T47D (cell line): ENCODE measurements around the gene ORM1.
"Not testable (repeated sequence)": the region's sequence is repeated elsewhere in the genome, so short reads cannot be mapped to it uniquely, and the experiment has no call there.

ENCODE experiments used
- DNase-seq, 2 experiments: peaks; one replicate each; pipeline versions ENCODE4 v3.0.0 to v3.0.0-alpha.2; 2011 to 2012; ENCODE audit warnings: low read depth in 1 of 2, low spot score in 1 of 2
- JUND ChIP-seq: IDR thresholded peaks from 2 replicates; pipeline ENCODE4 v1.6.1; 2012; ENCODE audit warnings: low read depth
- in situ Hi-C: cut with HindIII; loops from 2 replicates; pipeline ENCODE4 v1.10.0; 2016; ENCODE audit warnings: low sequenced_read_pairs, low pct_unique_long_range_greater_than_20kb

Gene ORM1

DNA sequence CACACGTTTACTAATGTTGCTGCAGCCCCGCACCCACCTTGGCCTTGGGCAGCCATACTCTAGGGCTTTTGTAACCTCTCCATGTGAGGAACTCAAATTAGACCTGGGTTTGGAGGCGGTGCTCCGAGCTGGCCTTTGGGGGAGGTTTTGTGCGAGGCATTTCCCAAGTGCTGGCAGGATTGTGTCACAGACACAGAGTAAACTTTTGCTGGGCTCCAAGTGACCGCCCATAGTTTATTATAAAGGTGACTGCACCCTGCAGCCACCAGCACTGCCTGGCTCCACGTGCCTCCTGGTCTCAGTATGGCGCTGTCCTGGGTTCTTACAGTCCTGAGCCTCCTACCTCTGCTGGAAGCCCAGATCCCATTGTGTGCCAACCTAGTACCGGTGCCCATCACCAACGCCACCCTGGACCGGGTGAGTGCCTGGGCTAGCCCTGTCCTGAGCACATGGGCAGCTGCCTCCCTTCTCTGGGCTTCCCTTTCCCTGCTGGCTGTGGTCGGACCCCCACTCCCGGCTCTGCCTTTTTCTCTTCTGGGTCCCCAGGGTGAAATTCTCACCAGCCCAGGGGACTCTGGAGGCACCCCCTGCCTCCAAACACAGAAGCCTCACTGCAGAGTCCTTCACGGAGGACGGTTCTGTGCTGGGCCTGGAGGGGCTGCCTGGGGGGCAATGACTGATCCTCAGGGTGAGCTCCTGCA, at the start of gene ORM1:
Gene ORM1, plus strand, starts transcription at position 268 of the 701 bp plus-strand sequence. Its CDS starts 36 bp downstream, at position 304.
- in situ Hi-C loops, DNase-seq: not testable (repeated sequence)

DNA sequence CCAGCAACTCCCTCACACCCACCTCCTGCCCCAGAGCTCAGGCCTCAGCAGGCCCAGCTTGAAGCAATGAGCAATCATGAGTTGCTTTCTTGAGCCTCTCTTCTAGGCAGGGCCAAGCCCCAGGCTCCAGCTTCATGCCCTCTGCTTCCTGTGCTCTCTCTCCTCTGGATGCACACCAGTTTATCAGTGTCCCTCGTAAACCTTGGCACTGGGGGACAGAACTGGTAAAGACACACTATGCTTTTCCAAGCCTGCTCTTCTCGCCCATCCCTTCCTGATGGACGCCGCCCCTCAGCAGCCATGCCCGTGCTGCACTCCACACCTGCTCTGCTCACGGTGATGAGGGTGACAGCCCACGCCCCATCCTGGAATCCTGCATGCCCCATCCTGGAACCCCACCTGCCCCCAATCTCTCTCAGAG, 49.4 kb upstream of the ORM1 start:
- in situ Hi-C loops, result no loop called here
- DNase-seq, result no peak
- TF ChIP-seq JUND, result no peak

GRCh38 chr9:114274217-114274616, 48.7 kb upstream of the ORM1 start:
- in situ Hi-C loops, result no loop called here
- DNase-seq, result no peak
- no peak for TF ChIP-seq JUND

GRCh38 chr9:114275246-114276004, 47.5 kb upstream of the ORM1 start:
- DNase-seq, result no peak
- in situ Hi-C loops, result no loop called here

DNA sequence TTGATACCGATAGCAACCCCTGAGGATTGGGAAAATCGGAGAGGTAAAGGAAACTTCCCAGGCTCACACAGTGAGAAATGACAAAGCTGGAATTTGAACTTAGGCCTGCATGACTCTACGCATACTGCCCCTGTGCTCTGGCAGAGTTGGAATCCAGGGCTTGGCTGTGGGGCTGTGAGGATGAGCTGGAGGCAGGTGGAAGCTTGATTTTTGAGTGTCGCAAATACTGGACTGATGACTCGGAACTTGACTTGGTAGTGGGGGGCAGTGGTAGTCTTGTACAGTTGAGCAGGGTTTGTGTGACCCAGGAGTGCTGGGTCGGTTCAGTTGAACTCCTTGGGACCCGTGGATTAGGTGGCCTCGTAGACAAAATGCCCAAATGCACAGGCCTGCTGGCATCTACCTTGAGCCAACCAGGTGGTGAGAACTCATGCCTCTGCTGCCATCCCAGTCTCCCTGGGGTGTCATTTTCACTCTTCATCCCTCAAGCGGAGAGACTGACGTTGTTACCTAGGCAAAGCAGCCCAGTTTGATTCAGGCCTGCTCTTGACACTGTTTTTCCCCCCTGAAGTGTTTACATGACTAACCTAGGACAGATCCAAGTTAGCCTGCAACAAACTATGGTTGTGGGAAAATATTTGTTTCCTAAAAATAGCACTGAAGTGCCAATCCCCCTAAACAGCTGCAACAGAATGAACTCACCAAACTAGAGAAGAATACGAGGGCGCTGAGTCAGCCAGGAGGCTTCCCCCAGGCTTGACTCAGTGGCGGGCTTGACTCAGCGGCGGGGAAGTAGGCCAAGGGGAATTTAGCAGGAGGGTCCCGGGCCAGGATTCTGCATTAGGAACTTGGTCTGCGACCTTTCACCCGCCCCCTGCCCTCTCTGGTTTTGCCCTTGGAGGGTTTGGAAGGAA, 45.7 kb upstream of the ORM1 start:
- no peak for TF ChIP-seq JUND
- no peak for DNase-seq
- in situ Hi-C loops, result no loop called here

More at GRCh38 chr9:114275246-114276004, 47.5 kb upstream of the ORM1 start:
- no peak for TF ChIP-seq JUND

DNA sequence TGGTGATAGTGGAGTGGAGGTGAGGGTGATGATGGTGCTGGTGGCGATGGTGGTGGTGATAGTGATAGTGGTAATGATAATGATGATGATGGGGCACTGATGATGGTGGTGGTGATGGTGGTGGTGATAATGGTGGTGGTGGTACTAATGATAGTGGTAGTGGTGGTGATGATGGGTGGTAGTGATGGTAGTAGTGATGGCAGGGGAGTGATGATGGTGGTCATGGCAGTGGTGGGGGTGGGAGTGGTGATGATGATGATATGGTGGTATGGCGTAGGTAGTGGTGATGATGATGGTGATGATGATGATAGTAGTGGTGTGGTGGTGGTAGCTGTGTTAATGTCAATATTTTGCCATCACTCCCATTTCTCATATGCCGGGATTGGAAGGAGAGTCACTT, 44.5 kb upstream of the ORM1 start:
- in situ Hi-C loops, result no loop called here
- no peak for TF ChIP-seq JUND
- DNase-seq, result no peak

DNA sequence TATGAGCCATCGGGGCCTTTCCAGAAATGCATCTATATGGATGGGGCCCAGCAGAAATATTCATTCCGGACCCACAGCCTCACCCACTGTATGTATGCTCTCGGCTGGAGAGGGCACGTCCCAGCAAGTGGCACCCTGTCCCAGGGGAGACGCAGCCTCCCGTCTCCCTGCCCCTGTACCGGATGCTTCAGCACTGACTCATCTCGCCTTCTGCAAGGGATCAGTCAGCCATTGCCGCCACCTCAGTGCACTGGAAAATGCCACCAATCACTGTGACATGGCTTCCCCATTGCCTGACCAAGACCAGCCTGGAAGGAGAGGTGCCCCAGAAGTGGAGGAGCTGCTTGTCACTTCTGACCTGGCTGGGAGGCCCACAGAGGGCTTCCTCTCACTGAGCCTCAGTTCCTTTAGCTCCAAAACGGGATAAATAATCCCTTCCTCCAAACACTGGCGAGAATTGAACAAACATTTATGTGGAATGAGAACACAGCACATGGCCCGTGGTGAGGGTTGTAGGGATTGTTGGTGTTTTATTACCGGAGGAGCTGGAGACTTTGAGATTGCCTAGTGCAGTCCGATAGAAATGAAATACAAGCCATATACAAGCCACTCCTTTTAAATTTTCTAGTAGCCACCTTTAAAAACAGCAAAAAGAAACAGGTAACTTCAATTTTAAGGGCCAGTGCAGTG, 43.9 kb upstream of the ORM1 start:
- no peak for TF ChIP-seq JUND
- no peak for DNase-seq
- in situ Hi-C loops, result no loop called here

- in situ Hi-C loops, result no loop called here
- no peak for DNase-seq
- TF ChIP-seq JUND, result no peak
Observed at GRCh38 chr9:114279693-114280092, 43.2 kb upstream of the ORM1 start.

DNA sequence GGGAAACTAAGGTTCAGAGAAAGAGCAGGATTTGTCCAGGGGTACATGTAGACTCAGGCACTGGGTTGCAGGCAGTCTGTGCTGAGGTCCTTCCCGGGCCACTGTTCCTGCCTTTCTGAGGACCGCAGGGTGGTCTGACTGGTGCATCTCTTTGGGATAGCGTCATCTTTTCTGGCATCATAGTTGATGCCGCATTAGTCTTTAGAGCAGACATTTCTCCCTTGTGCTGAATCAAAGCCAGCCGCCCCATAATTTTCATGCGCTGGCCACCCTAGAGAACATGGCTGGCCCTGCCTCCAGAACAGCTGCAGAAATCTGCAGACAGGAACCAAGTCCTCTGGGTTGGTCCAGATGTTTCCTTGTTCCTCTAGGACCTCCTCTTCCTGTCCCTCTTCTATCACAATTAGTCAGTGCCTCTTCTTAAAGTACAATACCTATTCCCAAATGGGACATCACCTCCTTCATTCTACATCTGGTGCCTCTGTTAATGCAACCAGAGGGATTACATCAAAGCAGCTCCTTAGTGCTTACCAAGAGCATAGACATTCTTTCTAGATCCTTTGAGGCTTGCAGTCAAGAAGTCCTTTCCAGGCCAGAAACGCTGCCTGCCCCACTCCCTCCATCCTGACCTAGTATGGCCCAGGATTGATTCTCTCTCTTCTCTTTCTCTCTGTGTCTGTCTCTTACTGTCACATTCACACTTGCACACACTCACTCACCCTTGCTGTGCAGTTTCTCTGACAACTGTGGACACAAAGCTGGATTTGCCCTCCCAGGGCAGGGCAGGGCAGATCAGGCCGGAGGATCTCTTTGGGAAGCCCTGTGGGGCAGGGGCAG, 42.0 kb upstream of the ORM1 start:
- in situ Hi-C loops, result no loop called here
- TF ChIP-seq JUND, result no peak
- no peak for DNase-seq

DNA sequence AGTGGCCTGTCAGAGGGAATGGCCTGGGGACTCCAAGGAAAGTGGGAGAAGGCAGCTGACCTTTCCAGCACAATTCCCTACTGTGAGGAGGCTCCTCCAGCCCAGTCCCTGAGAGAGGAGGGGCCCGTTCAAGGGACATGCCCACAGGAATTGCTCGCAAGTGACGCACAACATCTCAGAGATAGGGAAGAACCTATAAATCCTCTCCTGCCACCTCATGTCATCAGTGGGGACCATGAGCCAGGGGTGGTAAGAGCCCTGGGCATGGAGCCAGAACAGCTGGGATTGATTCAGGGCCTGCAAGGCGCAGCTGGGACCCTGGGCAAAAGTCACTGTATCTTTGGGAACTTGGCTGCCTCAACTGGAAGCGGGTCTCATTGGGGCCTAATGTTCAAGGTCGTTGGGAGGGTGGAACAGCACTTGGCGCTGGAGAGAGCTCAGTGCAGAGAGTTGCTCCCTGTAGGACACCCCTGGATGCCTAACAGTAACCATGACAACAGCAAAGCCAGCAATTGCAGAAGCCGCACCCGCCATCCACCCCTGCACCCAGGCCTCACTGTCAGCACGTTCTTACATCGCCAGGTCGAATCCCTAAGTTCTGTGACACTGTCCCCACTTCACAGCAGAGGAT, 41.3 kb upstream of the ORM1 start:
- in situ Hi-C loops, result no loop called here
- DNase-seq, result no peak
- no peak for TF ChIP-seq JUND

DNA sequence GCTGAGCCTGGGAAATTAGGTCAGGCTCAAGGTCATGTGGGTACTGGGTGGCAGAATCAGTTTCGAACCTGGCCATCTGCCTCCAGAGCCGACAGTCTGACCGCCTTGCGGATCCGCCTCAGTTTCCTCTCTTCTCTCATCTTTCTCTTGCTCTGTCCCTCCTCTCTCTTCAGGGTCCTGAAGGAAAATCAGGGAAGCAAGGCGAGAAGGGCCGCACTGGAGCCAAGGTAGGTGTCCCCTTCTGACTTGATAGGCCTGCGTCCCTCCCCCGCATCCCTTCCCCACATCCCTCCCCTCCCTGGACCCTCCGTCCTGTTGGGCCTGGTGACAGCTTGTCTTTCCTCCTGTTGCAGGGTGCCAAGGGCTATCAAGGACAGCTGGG, 40.8 kb upstream of the ORM1 start:
- TF ChIP-seq JUND, result no peak
- DNase-seq, result no peak
- in situ Hi-C loops, result no loop called here

GRCh38 chr9:114282507-114282906, 40.4 kb upstream of the ORM1 start:
- in situ Hi-C loops, result no loop called here
- no peak for TF ChIP-seq JUND
- no peak for DNase-seq
